GM18508 (cell line): Measurements from ENCODE around the gene ST8SIA4.

Source experiments
- ATAC-seq: cut with Tn5 transposase; IDR thresholded peaks from one replicate; pipeline ENCODE4 v1.9.1; 2021; ENCODE audit warnings: moderate number of reproducible peaks; ENCODE audit not compliant: insufficient read depth, unreplicated experiment

ST8SIA4 gene

GRCh38 chr5:100903039-100903887 is at the start of gene ST8SIA4:
Gene ST8SIA4, minus strand, starts transcription at chr5:100903282. Its CDS starts 327 bp downstream, at chr5:100902955.
- peak; percentile 59 for ATAC-seq

- ATAC-seq = no peak
Observed at GRCh38 chr5:100950985-100951384, 47.9 kb upstream of the ST8SIA4 start.

GRCh38 chr5:100913298-100913697 is 10.2 kb upstream of the ST8SIA4 start:
- ATAC-seq = no peak

DNA sequence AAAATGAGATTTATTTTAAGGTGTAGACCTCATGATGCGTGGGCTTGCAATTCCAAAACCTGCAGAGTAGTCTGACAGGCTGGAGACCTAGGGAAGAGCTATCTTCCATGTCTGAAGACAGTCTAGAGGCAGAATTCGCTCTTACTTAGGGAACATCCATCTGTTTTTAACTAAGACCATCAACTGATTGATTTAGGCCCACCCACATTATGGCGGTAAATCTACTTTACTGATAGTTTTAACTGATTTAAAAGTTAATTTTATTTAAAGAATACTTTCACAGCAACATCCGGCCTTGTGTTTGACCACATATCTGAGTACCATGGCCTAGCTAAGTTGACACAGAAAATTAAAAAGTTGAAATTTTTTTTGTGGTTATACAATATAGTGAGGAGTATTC is 6.0 kb upstream of the ST8SIA4 start:
- ATAC-seq = no peak

DNA sequence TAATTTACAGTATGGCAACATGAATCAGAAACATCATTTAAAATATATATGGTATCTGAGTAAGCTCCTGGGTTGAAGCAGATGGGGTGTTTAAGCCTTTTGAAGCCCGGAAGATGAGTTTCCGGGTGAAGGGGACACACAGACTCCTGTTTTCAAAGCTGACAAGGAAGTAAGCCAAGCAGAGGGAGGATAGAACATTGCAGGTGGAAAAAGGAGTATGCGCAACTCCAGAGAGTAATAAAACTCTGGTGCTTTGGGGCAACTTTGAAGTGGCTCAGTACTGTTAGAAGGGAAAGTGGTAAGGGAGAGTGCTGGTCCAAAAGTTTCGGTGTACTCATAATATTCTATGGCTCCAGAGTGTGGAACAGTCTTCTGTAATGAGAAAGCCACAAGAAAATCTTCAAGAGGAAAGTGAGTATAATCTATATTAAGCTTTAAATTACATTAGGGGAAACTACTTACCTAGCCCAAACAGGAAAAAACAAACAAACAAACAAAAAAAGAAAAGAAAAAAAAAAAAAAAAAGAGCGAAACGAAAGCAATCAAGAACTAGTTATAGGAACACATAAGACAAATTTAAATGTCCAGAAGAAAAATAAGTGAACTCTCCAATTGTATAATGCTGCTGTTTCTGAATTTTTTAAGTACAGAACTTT is 2.3 kb upstream of the ST8SIA4 start:
- ATAC-seq = no peak

DNA sequence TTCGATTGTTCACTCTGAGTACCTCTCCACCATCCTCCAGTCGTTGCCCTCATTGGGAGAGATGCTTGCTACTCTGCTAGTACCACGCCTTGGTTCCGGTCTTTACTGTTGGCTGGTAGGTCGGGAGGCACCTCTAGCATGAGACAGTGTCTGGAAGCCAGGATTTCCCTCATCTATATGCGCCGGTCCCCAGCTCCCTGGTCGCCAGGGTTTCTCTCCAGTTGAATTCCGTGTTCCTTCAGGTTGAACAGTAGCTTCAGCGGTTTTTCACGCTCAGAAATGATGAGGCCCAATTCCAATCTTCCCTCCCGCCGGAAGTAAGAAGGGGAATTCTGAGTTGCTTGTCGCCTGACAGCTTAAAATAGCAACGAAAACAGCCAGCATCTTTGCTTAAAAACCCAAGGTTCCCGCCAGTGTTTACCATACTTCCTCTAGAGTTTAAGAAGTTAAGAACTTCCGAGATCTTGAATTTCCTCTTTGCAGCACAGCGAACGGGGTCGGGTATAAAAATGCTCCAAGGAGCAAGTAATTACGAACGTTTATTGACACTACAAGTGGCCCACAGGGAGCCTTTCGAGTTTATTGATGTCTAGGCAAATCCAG is 1.3 kb upstream of the ST8SIA4 start:
- ATAC-seq = peak; percentile 15

- no peak for ATAC-seq
Observed at GRCh38 chr5:100902440-100903038, 543 bp downstream of the ST8SIA4 start.

DNA sequence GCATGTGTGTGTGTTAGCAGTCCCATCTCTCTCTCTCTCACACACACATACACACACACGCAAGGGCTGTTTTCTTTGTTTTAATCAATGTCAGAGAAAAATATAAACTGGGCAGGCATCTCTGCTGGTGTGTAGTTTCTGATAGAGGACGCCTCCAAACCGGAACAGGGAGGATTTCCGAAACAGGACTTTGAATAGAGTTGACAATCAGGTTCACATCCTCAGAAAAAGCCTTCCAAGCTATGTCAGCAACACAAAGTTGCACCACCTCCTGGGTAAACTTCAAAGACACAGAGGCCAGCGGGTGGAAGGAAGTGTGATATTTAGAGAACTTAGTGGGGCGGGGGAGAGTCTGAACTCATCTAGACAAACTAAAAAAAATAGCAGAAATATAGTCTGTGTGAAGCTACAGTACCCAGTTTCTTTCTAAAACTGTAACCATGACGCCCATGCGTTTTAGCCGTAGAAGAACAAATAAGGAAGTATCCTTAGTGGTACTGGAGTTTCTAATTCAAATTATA is 1.2 kb downstream of the ST8SIA4 start:
- ATAC-seq = no peak

GRCh38 chr5:100900796-100901781 is 2.0 kb downstream of the ST8SIA4 start:
- ATAC-seq = peak; percentile 23

GRCh38 chr5:100900142-100900795 is 2.8 kb downstream of the ST8SIA4 start:
- peak; percentile 6 for ATAC-seq

DNA sequence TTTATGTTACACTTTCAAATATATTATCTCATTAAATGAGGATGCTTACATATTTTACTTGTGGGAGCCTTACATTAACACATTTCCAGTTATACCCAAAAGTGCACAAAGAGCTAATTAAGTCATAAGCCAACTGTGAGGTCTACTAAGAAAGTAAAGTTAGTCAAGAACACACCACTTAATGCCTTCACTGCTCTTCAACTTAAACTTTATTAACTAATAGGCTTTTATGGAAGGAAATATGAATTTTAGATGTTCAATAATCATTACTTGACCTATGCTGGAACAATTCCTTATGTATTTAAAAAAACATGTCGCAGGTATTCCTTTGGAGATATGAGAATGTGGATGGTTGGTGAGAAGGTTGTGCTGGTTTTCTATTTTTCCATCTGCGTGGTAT is 3.4 kb downstream of the ST8SIA4 start:
- no peak for ATAC-seq

- no peak for ATAC-seq
Observed at GRCh38 chr5:100898504-100899346, 4.4 kb downstream of the ST8SIA4 start.

GRCh38 chr5:100896054-100896453 is 7.0 kb downstream of the ST8SIA4 start:
- no peak for ATAC-seq

DNA sequence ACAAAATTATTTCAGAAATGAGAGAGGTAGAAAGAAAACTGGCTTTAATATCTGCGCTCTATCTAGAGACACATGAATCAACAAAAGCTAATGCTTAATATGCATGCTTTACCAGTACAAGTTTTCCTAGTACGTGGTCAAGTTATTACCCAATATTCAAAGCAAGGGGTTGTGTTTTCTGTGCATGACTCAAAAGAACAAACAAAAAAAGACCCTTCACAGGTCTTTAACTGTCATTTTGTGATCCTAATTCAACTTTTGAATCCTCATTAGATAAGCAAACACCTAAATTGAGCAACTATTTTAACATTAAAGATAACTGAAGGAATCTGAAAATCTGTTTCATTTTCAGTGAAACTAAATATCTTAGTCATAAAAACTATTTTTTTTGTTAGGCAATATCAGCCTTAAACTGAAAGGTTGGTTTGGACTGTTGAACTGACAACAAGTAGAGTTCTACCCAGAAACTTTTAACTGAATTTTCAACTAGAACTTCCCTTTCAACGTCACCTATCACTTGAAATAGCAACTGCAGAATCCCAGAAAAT is 12.5 kb downstream of the ST8SIA4 start:
- peak; percentile 67 for ATAC-seq

DNA sequence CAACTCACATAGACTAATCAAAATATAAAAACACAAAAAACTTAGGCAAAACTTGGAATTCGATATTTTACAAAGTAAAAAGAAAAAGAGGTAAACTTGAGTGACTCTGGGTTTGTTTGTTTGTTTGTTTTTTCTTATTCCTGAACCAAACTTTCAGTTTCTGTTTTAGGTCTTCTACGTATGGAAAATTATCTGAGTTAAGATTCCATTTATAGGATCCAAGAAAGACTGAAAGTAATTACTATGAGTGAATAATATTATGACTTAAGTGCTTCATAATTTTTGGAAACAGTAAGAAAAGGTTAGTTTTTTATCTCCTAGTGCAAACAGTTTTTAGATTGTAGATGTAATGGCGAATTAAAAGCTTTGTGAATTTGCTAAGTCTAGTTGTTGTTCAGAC is 13.2 kb downstream of the ST8SIA4 start:
- no peak for ATAC-seq

GRCh38 chr5:100889165-100889743 is 13.8 kb downstream of the ST8SIA4 start:
- peak; percentile 60 for ATAC-seq

DNA sequence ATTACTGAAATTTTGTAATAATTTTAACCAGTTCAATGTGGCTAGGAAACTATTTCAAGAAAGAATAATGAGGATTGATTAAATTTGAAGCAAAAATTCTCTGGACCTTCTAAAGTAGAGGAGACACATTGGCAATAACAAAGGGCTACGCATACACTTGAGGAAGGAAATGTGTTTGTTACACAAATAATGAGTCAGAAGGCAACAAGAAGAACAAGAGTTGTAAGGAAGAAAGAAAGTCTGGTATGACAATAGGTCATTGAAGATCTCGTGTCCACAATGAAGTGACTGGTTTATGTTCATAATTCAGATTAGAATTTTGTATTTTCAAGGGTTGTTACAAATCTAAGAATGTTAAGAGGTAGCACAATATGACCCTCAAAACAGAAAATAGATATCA is 25.8 kb downstream of the ST8SIA4 start:
- no peak for ATAC-seq
